ENCODE data around the gene NOM1.

NOM1 gene

GRCh38 chr7:157014635-157015555 lies 65.4 kb downstream of the NOM1 start:
- DNase-seq (ENCODE audit: insufficient read length, low spot score) (no peak), FAIRE-seq (no peak)

- FAIRE-seq (no peak), DNase-seq (ENCODE audit: insufficient read length, low spot score) (no peak)
These were observed 66.5 kb downstream of the NOM1 start for GRCh38 chr7:157016024-157016351.

- FAIRE-seq (no peak), DNase-seq (ENCODE audit: insufficient read length, low spot score) (no peak)
These were observed 67.0 kb downstream of the NOM1 start for GRCh38 chr7:157016352-157017041.

- FAIRE-seq (no peak), DNase-seq (ENCODE audit: insufficient read length, low spot score) (no peak)
These were observed 67.6 kb downstream of the NOM1 start for GRCh38 chr7:157017149-157017548.

- FAIRE-seq (no peak), DNase-seq (ENCODE audit: insufficient read length, low spot score) (no peak)
These were observed 68.3 kb downstream of the NOM1 start for GRCh38 chr7:157017603-157018327.

- FAIRE-seq, result no peak
- no peak for DNase-seq (ENCODE audit: insufficient read length, low spot score)
These were observed 69.0 kb downstream of the NOM1 start for GRCh38 chr7:157018328-157018996.

- DNase-seq (ENCODE audit: insufficient read length, low spot score) (no peak), FAIRE-seq (no peak)
These were observed 69.6 kb downstream of the NOM1 start for GRCh38 chr7:157018997-157019608.

GRCh38 chr7:157019718-157020451 lies 70.4 kb downstream of the NOM1 start:
- DNase-seq (ENCODE audit: insufficient read length, low spot score) (no peak), FAIRE-seq (no peak)

GRCh38 chr7:157020514-157021070 lies 71.1 kb downstream of the NOM1 start:
- no peak for FAIRE-seq

GRCh38 chr7:157021071-157021870 lies 71.8 kb downstream of the NOM1 start:
- FAIRE-seq (no peak), DNase-seq (ENCODE audit: insufficient read length, low spot score) (no peak)

More at GRCh38 chr7:157020514-157021070, 71.1 kb downstream of the NOM1 start:
- DNase-seq (ENCODE audit: insufficient read length, low spot score), result no peak

GRCh38 chr7:157021871-157022680 lies 72.6 kb downstream of the NOM1 start:
- DNase-seq (ENCODE audit: insufficient read length, low spot score), result no peak
- FAIRE-seq, result no peak

Data from HTR-8/SVneo (cell line).